Measurements from ENCODE around the gene QSER1. TPM values are rescaled to one million over a fixed set of nuclear protein-coding genes. Genes with fewer than 3 reads are reported as not detected.
A peak's percentile ranks its signal among the peaks of the same experiment; 100 is the strongest.
"Not testable (repeated sequence)": the region's sequence is repeated elsewhere in the genome, so short reads cannot be mapped to it uniquely, and the experiment has no call there.

QSER1 gene
- total RNA-seq, 2 donors from 2014 or later = 18.6 to 22.8 TPM

DNA sequence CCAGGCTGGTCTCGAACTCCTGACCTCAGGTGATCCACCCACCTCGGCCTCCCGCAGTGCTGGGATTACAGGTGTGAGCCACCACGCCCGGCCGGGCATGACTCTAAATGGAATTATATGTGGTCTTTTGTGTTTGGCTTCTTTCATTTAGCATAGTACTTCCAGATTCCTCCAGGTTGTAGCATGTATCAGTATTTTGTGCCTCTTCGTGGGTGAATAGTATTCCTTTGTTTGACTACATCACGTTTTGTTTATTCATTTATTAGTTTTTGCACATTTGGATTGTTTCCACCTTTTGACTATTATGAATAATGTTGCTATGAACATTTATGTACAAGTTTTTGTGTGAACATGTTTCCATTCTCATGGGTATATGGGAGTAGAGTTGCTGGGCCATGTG is 24.4 kb downstream of the QSER1 start:
- ATAC-seq (no peak), DNase-seq (no peak)
- intact Hi-C loops (cut with DNase I, micrococcal nuclease) = no loop called here

DNA sequence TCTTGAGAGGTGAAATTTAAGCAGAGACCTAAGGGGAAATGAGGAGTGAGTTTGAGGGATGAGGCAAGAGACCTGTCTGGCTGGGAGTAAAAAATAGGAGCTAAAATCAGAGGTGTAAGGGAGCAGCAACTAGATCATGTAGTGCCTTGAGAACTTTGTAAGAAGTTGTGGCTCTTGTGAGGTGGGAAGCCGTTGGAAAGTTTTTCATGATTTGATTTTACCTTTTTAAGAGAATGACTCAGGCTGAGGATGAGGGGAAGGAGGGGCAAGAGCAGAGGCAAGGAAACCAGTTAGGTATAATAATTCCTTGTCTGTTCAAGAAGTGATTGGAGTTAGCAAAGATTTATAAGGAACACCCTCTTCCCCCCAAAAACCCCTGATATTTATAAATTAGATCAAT is 25.8 kb downstream of the QSER1 start:
- no peak for DNase-seq
- no peak for ATAC-seq
- intact Hi-C loops (cut with DNase I, micrococcal nuclease) = no loop called here

DNA sequence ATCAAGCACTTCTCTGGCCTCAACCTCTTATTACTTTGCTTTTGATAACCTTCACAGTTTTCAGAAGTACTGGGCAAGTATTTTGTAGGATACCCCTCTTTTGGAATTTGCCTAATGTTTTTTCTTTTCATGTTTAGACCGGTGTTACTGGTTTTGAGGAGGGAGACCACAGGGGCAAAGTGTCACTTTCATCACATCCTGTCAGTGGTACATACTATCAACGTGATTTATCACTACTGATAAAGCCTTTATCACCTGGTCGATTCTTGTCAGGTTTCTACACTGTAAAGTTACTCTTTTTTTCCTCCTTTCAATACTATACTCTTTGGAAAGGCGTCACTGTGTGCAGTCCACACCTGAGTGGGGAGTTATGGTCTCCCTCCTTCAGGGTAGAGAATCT is 26.7 kb downstream of the QSER1 start:
- DNase-seq = no peak
- intact Hi-C loops (cut with DNase I, micrococcal nuclease) = no loop called here
- peak; percentile 10 for ATAC-seq

DNA sequence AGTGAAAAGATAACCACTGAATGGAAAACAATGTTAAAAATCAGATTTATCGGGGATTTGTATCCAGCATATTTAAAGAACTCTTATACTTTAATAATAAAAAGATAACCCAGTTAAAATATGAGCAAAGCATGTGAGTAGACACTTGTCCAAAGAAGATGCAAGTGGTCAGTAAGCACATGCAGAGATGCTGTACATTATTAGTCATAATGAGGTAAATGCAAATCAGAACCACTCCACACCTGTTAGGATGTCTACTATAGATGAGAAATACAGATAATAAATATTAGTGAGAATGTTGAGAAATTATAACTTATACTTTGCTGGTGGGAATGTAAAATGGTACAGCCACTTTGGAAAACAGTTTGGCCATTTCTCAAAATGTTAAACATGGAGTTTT is 28.0 kb downstream of the QSER1 start:
- no peak for ATAC-seq

DNA sequence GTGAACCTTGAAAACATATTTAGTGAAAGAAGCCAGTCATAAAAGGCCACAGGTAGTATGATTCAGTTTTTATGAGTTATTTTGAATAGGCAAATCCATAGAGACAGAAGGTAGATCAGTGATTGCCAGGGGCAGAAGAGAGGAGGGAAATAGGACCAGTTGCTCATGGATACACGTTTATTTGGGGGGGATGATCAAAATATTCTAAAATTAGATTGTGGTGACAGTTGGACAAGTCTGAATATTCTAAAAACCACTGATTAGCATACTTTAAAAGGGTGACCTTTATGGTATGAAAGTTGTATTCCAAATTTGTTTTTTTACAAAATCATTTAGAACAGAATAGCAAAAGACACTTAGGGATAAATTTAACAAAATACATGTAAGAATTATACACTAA is 28.6 kb downstream of the QSER1 start:
- ATAC-seq (no peak), DNase-seq (no peak)
- intact Hi-C loops (cut with DNase I, micrococcal nuclease) = no loop called here

More for the DNA sequence above, 28.0 kb downstream of the QSER1 start:
- no peak for DNase-seq
- intact Hi-C loops (cut with DNase I, micrococcal nuclease) = no loop called here

DNA sequence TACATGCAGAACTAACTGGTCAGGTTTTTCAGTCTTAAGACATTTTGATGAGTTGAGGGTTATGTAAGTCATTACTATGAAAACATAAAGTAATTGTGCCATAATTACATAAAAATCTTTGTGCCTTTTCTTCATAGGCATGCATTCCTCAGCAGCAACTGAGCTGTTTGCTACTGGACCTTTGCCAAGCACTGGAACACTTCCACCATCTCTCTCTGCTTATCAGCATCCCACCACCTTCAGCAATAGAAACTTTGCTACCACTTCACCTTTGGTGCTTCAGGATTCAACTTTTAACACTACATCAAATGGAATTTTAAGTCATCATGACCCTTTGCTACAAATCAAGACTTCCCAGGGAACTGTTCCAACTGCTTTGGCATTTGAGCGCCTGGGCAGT is 39.0 kb downstream of the QSER1 start:
- ATAC-seq (no peak), DNase-seq (no peak)
- intact Hi-C loops (cut with DNase I, micrococcal nuclease) = no loop called here

DNA sequence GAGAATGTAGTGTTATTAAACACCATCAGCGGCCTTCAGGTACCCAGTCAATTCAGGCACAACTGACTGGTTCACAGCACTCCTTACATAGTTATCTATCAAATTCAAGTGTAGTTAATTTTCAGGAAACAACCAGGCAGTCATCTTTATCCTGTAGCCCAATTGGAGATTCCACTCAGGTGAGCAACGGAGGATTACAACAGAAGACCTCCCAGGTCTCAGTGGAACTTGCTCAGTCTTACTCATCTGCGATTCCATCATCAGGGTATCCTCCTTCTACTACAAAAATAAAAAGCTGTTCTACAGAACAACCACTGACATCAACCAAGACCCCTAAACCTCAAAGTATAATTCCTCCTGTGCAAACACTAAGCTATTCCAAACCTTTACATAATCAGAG is 39.6 kb downstream of the QSER1 start:
- DNase-seq = no peak
- intact Hi-C loops (cut with DNase I, micrococcal nuclease) = no loop called here
- no peak for ATAC-seq

DNA sequence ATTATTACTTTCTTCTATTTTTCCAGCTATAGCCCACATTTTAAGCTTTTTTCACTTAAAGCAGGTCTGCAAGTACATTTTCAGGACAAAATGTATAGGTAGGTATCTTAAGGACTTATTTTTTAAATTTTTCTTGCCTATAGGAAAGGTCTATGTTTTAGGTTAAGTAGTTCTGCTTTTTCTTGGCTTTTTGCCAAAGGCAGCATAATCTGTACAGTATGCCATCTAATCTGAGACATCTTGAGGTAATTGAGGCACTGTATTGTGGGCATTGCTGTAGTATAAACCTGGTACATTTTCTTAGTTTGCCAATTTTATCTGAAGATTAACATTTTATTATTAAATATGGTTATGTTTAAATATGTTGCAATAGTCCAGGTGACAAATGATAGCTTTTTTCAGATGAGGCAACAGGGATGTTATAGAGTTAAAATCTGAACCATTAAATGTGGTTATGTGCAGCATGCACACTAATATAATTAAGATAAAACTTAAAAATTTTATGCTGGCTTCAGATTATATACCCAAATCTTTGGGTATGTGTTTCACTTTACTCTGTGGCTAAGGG is 42.9 kb downstream of the QSER1 start:
- DNase-seq (no peak), ATAC-seq (no peak)
- intact Hi-C loops (cut with DNase I, micrococcal nuclease) = no loop called here

DNA sequence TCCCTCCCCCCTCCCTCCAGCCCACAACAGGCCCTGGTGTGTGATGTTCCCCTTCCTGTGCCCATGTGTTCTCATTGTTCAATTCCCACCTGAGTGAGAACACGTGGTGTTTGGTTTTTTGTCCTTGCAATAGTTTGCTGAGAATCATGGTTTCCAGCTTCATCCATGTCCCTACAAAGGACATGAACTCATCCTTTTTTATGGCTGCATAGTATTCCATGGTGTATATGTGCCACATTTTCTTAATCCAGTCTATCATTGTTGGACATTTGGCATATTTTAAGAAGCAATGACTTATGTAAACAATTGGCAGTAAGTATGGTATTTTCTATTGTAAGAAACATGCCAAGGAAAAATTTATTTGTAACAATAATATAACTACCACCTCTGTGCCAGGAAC is 43.6 kb downstream of the QSER1 start:
- DNase-seq; intact Hi-C loops (cut with DNase I, micrococcal nuclease); ATAC-seq: not testable (repeated sequence)

DNA sequence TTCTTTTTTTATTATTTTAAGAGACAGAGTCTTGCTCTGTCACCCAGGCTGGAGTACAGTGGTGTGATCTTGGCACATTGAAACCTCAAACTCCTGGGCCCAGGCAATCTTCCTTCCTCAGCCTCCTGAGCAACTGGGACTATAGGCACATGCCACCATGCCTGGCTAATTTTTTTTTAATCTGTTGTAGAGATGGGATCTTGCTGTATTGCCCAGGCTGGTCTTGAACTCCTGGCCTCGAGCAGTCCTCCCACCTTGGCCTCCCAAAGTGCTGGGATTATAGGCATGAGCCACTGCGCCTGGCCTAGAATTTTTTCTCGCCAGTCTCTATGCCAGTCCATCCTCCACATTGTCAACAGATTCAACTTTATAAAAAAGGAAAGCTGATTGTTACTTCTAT is 44.7 kb downstream of the QSER1 start:
- DNase-seq; intact Hi-C loops (cut with DNase I, micrococcal nuclease); ATAC-seq: not testable (repeated sequence)

DNA sequence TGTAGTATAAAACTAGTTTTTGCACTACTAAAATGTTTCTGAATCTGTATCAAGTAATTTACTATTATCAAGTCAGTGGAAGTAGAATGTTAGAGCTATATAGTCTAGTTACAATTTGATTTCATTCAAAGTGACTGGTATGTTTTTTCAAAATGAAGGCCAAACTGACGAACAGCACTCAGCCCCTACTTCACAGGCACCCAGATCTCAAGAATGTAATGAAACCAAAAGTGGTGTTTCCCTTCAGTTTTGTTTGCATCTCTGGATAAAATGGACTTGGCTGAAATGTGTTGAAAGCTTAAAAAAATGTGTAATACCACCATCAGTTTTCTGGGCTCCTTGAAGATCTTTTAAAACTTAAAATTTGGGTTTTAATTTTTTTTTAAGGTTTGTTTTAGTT is 46.4 kb downstream of the QSER1 start:
- ATAC-seq (no peak), DNase-seq (no peak)
- intact Hi-C loops (cut with DNase I, micrococcal nuclease) = no loop called here

DNA sequence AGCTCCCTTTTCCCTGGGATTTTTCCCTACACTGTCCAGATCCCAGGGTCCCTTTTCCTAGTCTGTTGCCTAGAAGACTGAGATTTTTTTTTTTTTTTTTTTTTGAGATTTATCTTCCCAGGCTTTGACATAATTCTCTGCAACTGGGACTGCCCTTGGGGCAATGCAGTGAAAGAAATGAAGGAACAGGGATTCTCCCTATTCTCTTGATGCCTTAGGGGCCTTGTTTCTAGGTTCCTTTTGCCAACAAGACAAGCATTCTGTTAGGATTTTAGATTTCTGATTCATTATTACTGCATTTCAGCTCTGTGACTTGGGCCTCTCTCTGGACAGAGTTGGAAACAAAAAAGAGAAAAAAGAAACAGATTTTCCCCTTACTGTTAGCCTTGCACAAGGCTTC is 47.3 kb downstream of the QSER1 start:
- intact Hi-C loops (cut with DNase I, micrococcal nuclease) = no loop called here
- DNase-seq (no peak), ATAC-seq (no peak)

DNA sequence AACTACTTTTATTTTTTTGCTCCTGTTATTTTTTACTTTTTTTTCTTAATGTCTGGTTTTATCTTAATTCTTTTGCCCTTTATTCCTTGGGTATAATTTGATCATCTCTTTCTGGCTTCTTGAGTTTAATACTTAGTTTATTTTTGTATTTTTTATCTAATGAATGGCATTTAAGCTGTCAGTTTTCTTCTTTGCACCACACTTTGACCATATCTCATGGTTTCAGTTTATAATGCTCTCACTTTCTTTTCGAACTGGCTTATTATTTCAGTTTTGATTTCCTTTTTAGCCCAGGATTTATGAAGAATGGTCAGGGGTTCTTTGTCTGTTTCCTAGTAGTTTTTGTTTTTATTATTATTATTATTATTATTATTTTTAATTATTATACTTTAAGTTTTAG is 48.3 kb downstream of the QSER1 start:
- no peak for DNase-seq
- intact Hi-C loops (cut with DNase I, micrococcal nuclease) = no loop called here
- ATAC-seq = no peak

DNA sequence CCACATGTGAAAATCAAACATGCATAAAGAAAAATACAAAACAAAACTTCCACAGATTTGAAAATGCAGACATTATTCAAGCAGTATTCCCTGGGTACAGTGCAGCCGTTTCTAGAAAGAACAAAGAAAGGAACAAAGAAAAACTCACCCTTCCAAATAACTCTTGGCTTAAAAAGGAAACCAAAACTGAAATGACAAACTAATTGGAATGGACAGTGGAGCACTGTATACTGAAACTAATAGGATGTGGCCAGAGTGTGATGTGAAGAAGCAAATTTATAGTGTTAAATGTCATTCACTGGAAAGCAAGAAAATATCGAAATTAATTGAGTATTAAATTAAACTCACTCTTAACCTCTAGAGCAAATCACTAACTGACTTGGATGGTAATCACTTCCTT is 55.4 kb downstream of the QSER1 start:
- DNase-seq (no peak), ATAC-seq (no peak)
- intact Hi-C loops (cut with DNase I, micrococcal nuclease) = no loop called here

DNA sequence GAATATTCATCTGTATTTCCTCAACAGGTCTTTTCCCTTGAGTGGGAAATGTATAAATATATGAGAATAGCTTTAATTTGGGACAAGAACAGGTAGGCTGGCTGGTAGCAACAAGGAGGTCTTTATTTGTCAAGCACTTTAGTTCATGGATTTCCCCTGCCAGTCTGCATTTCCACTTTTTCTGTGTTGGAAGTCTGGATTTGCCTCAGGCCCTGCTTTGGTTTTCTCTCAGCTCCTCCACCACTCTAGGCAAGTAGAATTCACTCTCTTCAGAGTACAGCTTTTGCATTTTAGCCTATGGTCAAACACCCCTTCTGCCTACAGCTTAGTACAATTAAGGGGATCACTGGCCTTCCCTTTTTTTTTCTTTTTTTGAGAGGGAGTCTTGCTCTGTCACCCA is 57.1 kb downstream of the QSER1 start:
- ATAC-seq = no peak
- DNase-seq = no peak
- intact Hi-C loops (cut with DNase I, micrococcal nuclease) = no loop called here

DNA sequence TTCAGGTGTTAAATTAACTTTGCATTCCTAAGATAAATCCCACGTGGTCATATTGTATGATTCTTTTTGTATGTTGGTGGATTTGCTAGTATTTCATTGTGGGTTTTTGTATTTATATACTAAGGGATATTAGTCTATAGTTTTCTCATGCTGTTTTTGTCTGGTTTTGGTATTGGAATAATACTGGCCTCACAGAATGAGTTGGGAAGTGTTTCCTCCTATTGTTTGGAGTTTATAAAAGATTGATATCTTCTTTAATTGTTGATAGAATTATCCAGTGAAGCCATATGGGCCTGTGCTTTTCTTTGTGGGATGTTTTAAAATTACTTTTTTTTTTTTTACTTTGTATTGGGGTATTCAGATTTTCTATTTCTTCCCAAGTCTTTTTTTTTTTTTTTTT is 59.8 kb downstream of the QSER1 start:
- ATAC-seq = no peak
- intact Hi-C loops (cut with DNase I, micrococcal nuclease) = no loop called here
- DNase-seq = no peak

DNA sequence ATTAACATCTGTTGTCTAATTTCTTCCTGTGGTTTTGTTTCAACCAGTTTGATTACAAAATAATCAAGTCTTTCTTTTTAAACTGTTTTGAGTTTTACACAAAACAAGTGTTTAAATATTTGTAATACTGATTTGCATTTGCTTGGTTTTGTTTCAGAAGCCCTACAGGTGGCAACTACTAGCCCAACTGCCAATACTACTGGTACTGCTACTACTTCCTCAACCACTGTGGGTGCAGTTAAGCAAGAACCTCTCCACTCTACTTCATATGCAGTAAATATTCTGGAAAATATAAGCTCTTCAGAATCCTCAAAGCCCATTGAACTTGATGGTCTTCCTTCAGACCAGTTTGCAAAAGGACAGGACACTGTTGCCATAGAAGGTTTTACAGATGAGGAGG is 61.1 kb downstream of the QSER1 start:
- ATAC-seq (no peak), DNase-seq (no peak)
- intact Hi-C loops (cut with DNase I, micrococcal nuclease) = no loop called here

DNA sequence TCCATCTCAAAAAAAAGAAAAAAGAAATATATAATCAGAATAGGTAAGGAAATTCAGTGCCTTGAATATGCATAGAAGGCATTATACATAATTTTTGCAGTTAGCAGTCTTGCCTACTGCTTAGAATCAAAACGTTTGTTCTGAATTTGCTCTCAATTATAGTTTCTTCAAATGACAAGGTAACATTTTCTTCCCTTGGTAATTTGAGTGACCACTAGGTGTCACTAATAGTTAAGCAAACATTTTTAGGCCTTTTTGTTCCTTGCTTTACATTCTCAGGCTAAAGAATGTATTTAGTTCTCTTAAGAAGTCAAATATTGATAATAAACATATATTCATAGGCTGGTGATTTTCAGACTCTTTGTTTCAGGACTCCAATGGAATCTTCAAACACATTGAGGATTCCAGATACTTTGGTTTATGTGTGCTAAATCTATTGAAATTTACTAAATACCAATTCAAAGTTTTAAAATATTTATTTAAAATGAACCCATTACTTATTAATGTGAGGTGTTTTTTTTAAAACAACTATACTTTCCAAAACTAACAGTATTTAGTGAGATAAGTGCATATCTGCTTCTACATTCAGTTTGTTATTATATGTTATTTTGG is 68.0 kb downstream of the QSER1 start:
- peak; percentile 50 for ATAC-seq
- intact Hi-C loops (cut with DNase I, micrococcal nuclease) = loop anchor here in 1 of 2 donors (2.0 kb wide), 1 partner anchor 104 kb away; no protein-coding TSS in a partner anchor

DNA sequence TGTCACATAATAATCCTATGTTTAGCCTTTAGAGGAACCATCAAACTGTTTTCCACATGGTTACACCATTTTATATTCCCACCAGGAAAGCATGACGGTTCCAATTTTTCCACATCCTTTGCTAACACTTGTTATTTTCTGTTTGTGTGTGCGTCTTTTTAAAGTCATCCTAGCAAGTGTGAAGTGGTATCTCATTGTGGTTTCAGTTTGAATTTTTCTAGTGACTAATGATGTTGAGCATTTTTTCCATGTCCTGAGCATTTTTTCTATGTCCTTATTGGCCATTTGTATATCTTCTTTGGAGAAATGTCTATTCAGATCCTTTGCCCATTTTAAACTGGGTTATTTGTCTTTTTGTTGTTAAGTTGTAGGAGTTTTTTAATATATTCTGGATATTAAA is 69.4 kb downstream of the QSER1 start:
- intact Hi-C loops (cut with DNase I, micrococcal nuclease) = no loop called here
- ATAC-seq (no peak), DNase-seq (no peak)

More for the DNA sequence above, 68.0 kb downstream of the QSER1 start:
- DNase-seq = no peak

DNA sequence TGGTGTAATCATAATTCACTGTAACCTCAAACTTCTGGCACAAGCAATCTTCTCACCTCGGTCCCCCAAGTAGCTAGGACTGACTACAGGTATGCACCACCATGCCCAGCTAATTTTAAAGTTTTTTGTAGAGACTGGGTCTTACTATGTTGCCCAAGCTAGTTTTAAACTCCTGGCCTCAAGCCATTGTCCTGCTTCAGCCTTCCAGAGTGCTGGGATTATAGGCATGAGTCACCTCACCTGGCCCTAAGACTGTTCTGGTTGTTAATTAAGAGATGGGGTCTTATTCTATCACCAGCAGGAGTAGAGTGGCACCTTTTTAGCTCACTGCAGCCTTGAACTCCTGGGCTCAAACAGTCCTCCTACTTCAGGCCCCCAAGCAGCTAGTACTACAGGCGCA is 71.1 kb downstream of the QSER1 start:
- intact Hi-C loops (cut with DNase I, micrococcal nuclease) = no loop called here
- DNase-seq (no peak), ATAC-seq (no peak)

DNA sequence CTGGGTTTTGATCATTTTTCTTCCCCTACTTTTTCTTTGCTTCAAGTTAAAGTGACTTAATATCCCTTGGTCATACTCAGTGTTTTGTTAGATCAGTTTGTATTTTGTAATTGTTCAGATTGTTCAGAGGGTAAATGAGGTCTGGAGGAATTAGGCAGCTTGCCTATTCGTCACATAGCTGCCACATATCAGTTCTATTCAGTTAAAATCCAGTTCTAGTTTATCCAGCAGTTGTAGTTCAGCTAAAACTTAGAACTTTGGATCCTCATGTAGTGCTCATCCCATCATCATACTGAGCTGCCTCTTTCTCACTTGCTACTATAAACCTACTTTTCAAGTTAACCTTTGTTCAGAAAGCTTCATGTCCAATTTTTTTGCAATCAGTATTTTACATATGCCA is 75.9 kb downstream of the QSER1 start:
- DNase-seq = no peak
- no peak for ATAC-seq
- intact Hi-C loops (cut with DNase I, micrococcal nuclease) = no loop called here

All from left colon (tissue), 2 donors.